ENCODE measurements around the gene NANS.
"Not testable (repeated sequence)": the region's sequence is repeated elsewhere in the genome, so short reads cannot be mapped to it uniquely, and the experiment has no call there.

Gene NANS

DNA sequence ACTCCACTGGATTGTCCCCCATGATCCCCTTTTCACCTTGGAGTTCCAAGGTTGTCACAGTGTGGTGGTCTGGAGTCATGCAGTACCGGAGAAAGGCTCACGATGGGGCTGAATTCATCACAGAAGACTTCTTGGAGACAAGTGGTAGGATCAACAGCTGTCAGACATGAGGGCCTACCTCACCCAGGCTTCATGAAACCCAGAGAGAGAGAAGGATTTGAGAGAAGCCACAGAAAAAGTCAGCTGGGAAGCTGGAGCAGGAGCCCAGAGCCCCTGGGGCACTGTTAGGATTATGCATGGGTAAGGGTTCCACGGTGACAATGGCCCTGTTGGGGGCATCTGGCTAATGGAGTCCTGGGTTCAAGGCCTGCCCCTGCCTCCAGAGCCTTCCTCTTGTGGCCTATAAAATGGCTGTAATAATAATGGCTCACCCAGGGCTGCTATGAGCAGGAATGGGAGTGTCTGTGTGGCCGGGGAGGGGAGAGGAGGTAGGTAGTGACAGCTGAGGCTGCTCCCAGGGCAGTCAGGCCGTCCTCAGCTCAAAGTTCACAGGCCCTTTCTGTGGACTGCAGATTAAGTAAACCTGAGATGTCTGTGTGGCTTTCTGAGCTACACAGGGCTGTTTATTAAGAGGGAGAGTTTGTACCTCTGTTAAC is 61.6 kb downstream of the NANS start:
- DNase-seq (ENCODE audit: low read depth, low spot score), result peak; percentile 7
- ChIA-PET CTCF (interaction anchor here (0.8 to 1.9 kb wide), 10 partner anchors 8 to 193 kb away, joined by 3 to 10 read pairs (median 3); partner anchors contain the start of gene CORO2A), POLR2A (no interaction called here)
- TF ChIP-seq, protein P1, sequence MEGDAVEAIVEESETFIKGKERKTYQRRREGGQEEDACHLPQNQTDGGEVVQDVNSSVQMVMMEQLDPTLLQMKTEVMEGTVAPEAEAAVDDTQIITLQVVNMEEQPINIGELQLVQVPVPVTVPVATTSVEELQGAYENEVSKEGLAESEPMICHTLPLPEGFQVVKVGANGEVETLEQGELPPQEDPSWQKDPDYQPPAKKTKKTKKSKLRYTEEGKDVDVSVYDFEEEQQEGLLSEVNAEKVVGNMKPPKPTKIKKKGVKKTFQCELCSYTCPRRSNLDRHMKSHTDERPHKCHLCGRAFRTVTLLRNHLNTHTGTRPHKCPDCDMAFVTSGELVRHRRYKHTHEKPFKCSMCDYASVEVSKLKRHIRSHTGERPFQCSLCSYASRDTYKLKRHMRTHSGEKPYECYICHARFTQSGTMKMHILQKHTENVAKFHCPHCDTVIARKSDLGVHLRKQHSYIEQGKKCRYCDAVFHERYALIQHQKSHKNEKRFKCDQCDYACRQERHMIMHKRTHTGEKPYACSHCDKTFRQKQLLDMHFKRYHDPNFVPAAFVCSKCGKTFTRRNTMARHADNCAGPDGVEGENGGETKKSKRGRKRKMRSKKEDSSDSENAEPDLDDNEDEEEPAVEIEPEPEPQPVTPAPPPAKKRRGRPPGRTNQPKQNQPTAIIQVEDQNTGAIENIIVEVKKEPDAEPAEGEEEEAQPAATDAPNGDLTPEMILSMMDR (IDR thresholded peaks at IDR 0.05; ENCODE audit: insufficient read depth, low read length, missing control alignments), result peak; percentile 25
- peak overlapping the region; percentile 67 for H3K4me3 ChIP-seq (ENCODE audit: low read depth, low read length)

DNA sequence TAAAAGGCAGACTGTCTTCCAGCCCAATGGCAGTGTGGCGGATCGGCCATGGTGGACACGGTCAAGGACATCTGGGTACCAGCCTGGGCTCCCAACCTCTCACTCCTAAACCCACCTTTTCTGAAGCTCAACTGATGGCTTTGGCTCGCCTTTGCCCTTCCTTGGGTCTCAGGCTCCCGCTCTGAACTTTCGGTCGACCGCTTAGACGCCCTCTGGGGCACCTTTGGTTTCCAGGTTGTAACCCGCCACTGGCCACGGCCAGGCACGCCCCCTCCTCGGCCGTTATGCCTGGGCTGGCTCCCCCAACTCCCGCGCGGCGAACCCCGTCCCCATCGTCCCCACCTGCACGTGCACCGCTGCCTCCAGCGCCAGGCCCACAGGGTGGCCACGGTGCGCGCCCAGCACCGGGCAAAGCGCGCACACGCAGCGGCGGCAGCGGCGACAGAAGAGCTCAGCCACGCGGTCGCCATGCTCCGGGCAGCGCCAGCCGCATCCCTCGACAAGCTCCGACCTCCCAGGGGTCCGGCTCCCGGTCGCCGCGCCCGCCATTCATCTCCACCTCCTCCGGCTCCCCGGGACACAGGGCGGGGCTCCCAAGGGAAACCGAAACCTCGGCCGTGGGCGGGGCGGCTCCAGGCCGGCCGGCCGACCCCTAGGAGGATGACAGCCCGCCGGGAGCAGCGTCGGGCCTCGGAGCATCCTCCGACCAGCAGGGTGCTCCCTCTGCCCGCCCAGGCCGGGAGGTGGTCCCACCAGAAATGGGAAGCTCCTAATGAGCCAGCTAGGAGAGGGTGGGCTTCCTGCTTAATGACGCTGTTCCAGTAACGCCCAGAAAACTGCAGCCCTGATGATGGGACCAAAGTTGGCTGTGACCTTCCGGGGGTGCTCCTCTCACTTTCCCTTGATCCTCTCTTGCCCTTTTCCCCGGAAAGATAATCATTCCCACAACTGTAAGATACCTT is 62.4 kb downstream of the NANS start, which contains the start of gene TRIM14:
Gene TRIM14, minus strand, starts transcription at position 583 of the 962 bp plus-strand sequence. Its CDS starts 34 bp downstream, at position 549.
- CTCF ChIA-PET, result interaction anchor here (0.6 to 1.9 kb wide), 12 partner anchors 9 to 193 kb away, joined by 3 to 10 read pairs (median 3); partner anchors contain the start of gene CORO2A
- POLR2A ChIA-PET, result no interaction called here
- H3K4me3 ChIP-seq (ENCODE audit: low read depth, low read length), result peak within 1 kb of the TSS; percentile 67
- no peak for DNase-seq (ENCODE audit: low read depth, low spot score)
- TF ChIP-seq, protein P1 (IDR thresholded peaks at IDR 0.05; ENCODE audit: insufficient read depth, low read length, missing control alignments), result peak; percentile 29

DNA sequence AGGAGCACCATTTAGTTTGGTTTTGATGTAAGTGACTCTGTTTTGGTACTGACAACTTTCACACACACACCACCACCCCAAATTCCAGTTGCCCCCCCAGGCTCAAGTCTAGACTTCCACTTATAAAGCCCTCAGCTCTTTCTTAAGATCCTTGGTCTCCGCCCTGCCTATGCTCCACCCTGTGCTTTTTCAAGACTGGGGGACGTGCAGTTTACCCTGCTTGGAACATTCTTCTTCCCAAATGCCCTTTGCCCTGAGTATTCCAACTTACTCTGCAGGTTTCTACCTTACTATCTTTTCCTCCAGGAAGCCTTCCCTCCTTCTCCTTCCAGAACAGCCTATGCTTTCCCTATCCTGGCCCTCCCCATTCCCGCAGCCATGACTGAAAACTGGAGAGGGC is 63.9 kb downstream of the NANS start:
- DNase-seq (ENCODE audit: low read depth, low spot score), result no peak
- TF ChIP-seq, protein P1 (IDR thresholded peaks at IDR 0.05; ENCODE audit: insufficient read depth, low read length, missing control alignments), result no peak
- no peak overlapping the region for H3K4me3 ChIP-seq (ENCODE audit: low read depth, low read length)
- ChIA-PET POLR2A (no interaction called here), CTCF (interaction anchor here (1.4 to 2.7 kb wide), 2 partner anchors 12 to 144 kb away, joined by 5 to 9 read pairs; no protein-coding TSS in a partner anchor)

DNA sequence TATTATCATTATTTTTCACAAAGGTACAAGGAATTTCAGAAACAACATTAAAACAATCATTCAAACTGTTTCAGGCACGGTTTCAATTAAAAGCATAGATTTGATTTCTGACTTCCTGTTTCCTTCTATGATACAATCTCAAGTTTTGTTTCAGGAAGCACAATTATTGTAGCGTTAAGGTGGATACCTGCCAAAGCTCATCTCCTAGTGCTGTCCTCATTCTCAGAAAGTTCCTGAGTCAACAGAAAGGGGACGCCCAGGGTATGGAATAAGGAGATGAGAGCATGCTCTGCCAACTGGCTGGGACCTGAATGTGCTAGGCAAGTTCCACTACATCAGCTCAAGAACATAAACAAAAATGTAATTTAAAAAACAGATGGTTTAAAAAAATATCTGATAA is 64.5 kb downstream of the NANS start:
- DNase-seq (ENCODE audit: low read depth, low spot score), result no peak
- TF ChIP-seq, protein P1 (IDR thresholded peaks at IDR 0.05; ENCODE audit: insufficient read depth, low read length, missing control alignments), result no peak
- ChIA-PET CTCF (interaction anchor here (1.4 to 2.7 kb wide), 2 partner anchors 11 to 143 kb away, joined by 5 to 9 read pairs; no protein-coding TSS in a partner anchor), POLR2A (no interaction called here)
- no peak overlapping the region for H3K4me3 ChIP-seq (ENCODE audit: low read depth, low read length)

DNA sequence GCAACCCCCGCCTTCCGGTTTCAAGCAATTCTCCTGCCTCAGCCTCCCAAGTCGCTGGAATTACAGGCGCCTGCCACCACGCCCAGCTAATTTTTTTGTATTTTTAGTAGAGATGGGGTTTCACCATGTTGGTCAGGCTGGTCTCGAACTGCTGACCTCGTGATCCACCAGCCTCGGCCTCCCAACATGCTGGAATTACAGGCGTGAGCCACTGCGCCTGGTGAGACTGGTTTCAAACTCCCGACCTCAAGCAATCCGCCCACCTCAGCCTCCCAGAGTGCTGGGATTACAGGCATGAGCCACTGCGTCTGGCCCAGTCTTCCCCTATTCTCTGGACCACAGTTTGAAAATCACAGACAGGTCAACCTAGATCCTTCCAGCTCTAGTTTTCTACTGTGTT is 67.6 kb downstream of the NANS start:
- DNase-seq (ENCODE audit: low read depth, low spot score); CTCF ChIA-PET; H3K4me3 ChIP-seq (ENCODE audit: low read depth, low read length); POLR2A ChIA-PET: not testable (repeated sequence)

DNA sequence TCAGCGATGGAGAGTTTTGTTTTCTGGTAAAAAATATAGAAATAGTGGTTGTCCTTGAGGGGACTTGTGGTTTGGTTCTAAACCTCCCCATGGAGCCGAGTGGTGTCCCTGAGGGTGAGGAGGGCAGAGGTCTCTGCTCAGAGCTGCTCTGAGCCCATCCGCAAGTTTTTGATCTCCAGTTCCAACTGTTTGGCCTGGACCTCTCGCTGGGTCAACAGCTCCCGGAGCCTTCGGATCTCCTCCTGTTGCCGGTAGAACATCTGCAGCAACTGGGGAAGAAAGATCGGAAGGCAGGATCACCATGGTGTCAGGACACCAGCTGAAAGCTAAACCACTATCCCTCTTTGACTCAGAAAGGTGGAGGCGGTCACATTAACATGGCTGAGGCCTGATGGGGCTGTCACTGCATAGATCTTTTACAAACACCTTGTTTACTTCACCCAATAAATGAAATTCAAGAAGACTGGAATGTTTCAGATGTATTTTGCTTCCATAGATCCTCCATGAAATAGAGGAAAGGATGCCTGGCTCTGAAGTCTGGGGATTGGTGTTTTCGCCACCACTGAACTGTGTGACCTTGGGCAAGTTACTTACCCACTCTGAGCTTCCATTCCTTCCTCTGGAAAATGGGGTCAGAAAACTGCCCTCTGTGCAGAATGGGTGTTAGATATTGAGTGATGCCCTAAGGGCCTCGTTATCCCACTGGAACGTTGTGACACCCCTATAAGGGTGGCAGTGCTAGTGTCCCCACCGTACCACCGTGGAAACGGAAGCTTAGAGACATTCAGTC is 68.3 kb downstream of the NANS start:
- no peak for DNase-seq (ENCODE audit: low read depth, low spot score)
- CTCF ChIA-PET, result no interaction called here
- POLR2A ChIA-PET, result no interaction called here
- TF ChIP-seq, protein P1 (IDR thresholded peaks at IDR 0.05; ENCODE audit: insufficient read depth, low read length, missing control alignments), result no peak
- H3K4me3 ChIP-seq (ENCODE audit: low read depth, low read length), result no peak overlapping the region

Data from AG04449 (cell line).